ENCODE measurements around the gene DEF6. TPM values are rescaled to one million over a fixed set of nuclear protein-coding genes. Genes with fewer than 3 reads are reported as not detected.

DEF6 gene
- total and polyA plus RNA-seq, 2 of the 8 experiments (the other 6 are each of a cell fraction or from before 2014, with no cell fraction given): 3.3 to 4.1 TPM

DNA sequence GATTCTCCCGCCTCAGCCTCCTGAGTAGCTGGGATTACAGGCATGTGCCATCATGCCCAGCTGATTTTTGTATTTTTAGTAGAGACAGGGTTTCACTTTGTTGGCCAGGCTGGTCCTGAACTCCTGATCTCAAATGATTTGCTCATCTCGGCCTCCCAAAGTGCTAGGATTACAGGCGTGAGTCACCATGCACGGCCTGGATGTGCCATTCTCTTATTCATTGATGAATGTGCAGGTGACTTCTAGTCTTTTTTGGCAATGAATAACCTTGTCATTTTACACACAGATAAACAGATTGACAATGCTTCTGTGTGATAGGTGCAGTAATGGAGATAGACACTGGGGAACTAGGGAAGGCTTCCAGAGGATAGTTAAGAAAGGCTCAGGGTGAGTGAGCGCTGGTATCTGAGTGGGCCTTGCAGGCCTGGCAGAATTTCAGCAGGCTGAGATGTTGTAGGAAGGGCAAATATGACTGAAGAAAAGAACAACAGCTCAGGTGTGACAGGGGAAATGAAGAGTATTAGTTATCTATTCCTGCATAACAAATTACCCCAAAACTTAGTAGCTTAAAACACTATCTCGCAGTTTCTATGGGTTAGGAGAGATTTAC, 68.1 kb downstream of the DEF6 start:
- Histone ChIP-seq H3K23me2 (ENCODE audit: low read depth, low read length) (0 out of 2 replicates have a peak, but pooled peaks cover 2% of the 10 kb centered on the region), H4K5ac (ENCODE audit: insufficient read length, low read depth, low read length) (no peak overlapping the region), H2AK5ac (ENCODE audit: low read depth, low read length) (no peak overlapping the region), H3K79me2 (ENCODE audit: control insufficient read depth in 1 of 2, insufficient read depth in 2 of 2, low read length in 2 of 2) (peaks cover 0 to 6% of the 10 kb centered on the region in 2 experiments; a peak in 1 of 4 replicates), H2BK12ac (ENCODE audit: low read depth, low read length) (no peak overlapping the region), H4K20me1 (replicated peaks in 1 of 2; ENCODE audit: control insufficient read depth in 1 of 2, insufficient read depth in 2 of 2, low read length in 2 of 2) (no peaks in the 10 kb centered on the region), H3K27me3 (replicated peaks in 1 of 4; ENCODE audit: control insufficient read depth in 3 of 4, extremely low read depth in 1 of 4, insufficient read depth in 3 of 4, low read length in 3 of 4) (no peaks in the 10 kb centered on the region), H3K4me3 (ENCODE audit: extremely low read depth in 1 of 4, insufficient read depth in 2 of 4, low read depth in 3 of 4, low read length in 4 of 4) (no peak overlapping the region), H3K9me3 (ENCODE audit: insufficient read depth in 2 of 2, low read depth in 1 of 2, low read length in 1 of 2) (no peaks in the 10 kb centered on the region), H3K27ac (ENCODE audit: low read depth, low read length) (no peak overlapping the region), H2BK20ac (ENCODE audit: low read length) (no peak overlapping the region), H2AFZ (ENCODE audit: low read length) (no peak overlapping the region), H4K91ac (replicated peaks; ENCODE audit: insufficient read length, low read length) (no peak overlapping the region), H4K8ac (ENCODE audit: extremely low read depth, insufficient read depth, low read length) (no peak overlapping the region), H3K4me2 (ENCODE audit: insufficient read depth in 1 of 2, low read depth in 2 of 2, low read length in 2 of 2) (no peak overlapping the region), H2BK15ac (ENCODE audit: low read length) (no peak overlapping the region), H3K79me1 (ENCODE audit: low read depth, low read length) (no peaks in the 10 kb centered on the region; the same call in 1 of the 2 replicates), H3K4ac (replicated peaks; ENCODE audit: insufficient read length, low read depth, low read length) (no peak overlapping the region), H3K9ac (replicated peaks in 1 of 4; ENCODE audit: extremely low read depth in 1 of 4, low read depth in 3 of 4, low read length in 3 of 4) (no peak overlapping the region), H2BK120ac (replicated peaks; ENCODE audit: low read depth, low read length) (no peak overlapping the region), H3K56ac (replicated peaks; ENCODE audit: insufficient read length, low read depth, low read length) (no peak overlapping the region), H2BK5ac (ENCODE audit: low read depth, low read length) (no peak overlapping the region), H3K14ac (ENCODE audit: insufficient read length) (no peak overlapping the region), H3K4me1 (replicated peaks in 1 of 4; ENCODE audit: control insufficient read depth in 3 of 4, insufficient read depth in 4 of 4, low read length in 3 of 4) (peaks cover 0 to 7% (median 5%) of the 10 kb centered on the region in 4 experiments; a peak in 6 of 7 replicates), H3K23ac (ENCODE audit: insufficient read length) (no peak overlapping the region), H3K18ac (ENCODE audit: extremely low read depth, low read length) (no peak overlapping the region), H3K36me3 (ENCODE audit: control insufficient read depth in 2 of 4, insufficient read depth in 4 of 4, low read length in 3 of 4) (no peaks in the 10 kb centered on the region)
- WGBS, 2 experiments (ENCODE audit: extremely low coverage in 1 of 2, insufficient coverage in 1 of 2, insufficient read length in 1 of 2, insufficient replicate concordance in 2 of 2, low coverage in 1 of 2, low lambda C conversion rate in 2 of 2, missing lambda C conversion rate in 1 of 2): 96% methylated on average over 6 of the region's 6 CpGs; no CpG with 5 or more reads in 1 of the 2 experiments
- POLR2A ChIA-PET (ENCODE audit: partially characterized antibody): interaction anchor here (1.0 kb wide), 1 partner anchor 16 kb away, joined by 3 read pairs; no protein-coding TSS in a partner anchor
- FAIRE-seq (no peak), DNase-seq (ENCODE audit: low read depth in 1 of 2, low spot score in 2 of 2) (no peak)
- CTCF ChIA-PET (ENCODE audit: partially characterized antibody): interaction anchor here (0.9 to 1.0 kb wide), 2 partner anchors 12 to 13 kb away, joined by 3 to 4 read pairs; no protein-coding TSS in a partner anchor
- TF ChIP-seq CEBPB (IDR thresholded peaks at IDR 0.05; ENCODE audit: low read depth, low read length) (no peak), EGR1 (IDR thresholded peaks at IDR 0.05; ENCODE audit: borderline replicate concordance, low read depth, low read length) (no peak)
